Astrocyte (in vitro differentiated cells and primary cell): Measurements from ENCODE around the gene SERPINA5.

Source experiments
- CTCF ChIP-seq: IDR thresholded peaks from 2 replicates; pipeline ENCODE4 v1.5.1; 2011; ENCODE audit warnings: low read depth, mild to moderate bottlenecking, inconsistent platforms, low read length, moderate library complexity; ENCODE audit not compliant: insufficient read depth
- EZH2 ChIP-seq: IDR thresholded peaks from 2 replicates; pipeline ENCODE4 v1.6.1; 2012; ENCODE audit warnings: mild to moderate bottlenecking, low read length, inconsistent platforms; ENCODE audit not compliant: insufficient read depth

- TF ChIP-seq CTCF (no peak), EZH2 (no peak)
Measured at GRCh38 chr14:94623422-94623809, 42.2 kb downstream of the SERPINA5 start.
